ENCODE data around the gene ACTG2.
"Not testable (repeated sequence)": the region's sequence is repeated elsewhere in the genome, so short reads cannot be mapped to it uniquely, and the experiment has no call there.

ACTG2 gene

DNA sequence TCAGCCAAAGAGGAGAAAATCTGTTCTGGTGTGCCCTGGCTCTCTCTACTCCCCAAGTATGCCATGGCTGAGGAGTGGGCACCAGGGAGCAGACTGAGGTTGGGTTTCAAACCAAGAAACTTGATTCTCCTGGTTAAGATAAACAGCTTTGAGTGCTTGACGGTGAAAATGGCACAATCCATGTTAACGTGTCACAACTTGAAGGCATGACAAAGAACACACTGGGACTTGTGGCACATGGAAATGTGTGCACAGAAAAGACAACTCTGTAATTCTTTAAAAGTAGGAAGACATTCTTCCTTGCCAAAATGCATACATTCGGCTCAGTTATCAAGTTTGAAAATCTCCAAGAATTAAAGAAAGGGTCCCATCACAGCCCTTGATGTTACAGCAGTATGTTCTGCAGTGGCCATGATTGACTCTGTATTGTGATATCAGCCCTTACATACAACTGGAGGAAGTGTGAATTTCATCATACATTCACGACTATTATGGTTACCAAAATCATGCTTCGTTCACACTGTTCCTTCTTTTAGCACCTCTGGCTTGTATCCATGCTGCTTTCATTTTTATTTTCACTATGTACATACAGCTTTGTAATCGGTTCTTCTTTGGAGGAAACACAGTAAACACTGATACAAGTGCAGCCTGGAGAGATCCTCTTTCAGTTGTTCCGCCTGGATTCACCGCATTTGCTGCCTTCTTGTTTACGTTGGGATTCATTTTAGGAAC, 15.6 kb upstream of the ACTG2 start:
- Histone ChIP-seq H3K27me3 (ENCODE audit: control insufficient read depth, insufficient read depth, low read length) (no peaks in the 10 kb centered on the region), H3K4me3 (ENCODE audit: low read depth, low read length) (no peak overlapping the region), H3K9me3 (ENCODE audit: control insufficient read depth, insufficient read depth, low read length) (no peaks in the 10 kb centered on the region), H3K36me3 (ENCODE audit: control insufficient read depth, insufficient read depth, low read length) (no peaks in the 10 kb centered on the region), H3K4me1 (ENCODE audit: control insufficient read depth, insufficient read depth, low read length) (no peaks in the 10 kb centered on the region), H3K9ac (ENCODE audit: low read depth, low read length) (no peak overlapping the region)

DNA sequence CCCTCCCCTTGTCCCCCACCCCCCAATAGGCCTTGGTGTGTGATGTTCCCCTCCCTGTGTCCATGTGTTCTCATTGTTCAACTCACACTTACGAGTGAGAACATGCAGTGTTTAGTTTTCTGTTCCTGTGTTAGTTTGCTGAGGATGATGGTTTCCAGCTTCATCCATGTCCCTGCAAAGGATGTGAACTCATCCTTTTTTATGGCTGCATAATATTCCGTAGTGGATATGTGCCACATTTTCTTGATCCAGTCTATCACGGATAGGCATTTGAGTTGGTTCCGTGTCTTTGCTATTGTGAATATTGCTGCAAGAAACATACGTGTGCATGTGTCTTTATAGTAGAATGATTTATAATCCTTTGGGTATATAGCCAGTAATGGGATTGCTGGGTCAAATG, 14.8 kb upstream of the ACTG2 start:
- not testable (repeated sequence) for H3K27me3 ChIP-seq (ENCODE audit: control insufficient read depth, insufficient read depth, low read length); H3K36me3 ChIP-seq (ENCODE audit: control insufficient read depth, insufficient read depth, low read length); H3K4me1 ChIP-seq (ENCODE audit: control insufficient read depth, insufficient read depth, low read length); H3K9ac ChIP-seq (ENCODE audit: low read depth, low read length); H3K9me3 ChIP-seq (ENCODE audit: control insufficient read depth, insufficient read depth, low read length); H3K4me3 ChIP-seq (ENCODE audit: low read depth, low read length)

DNA sequence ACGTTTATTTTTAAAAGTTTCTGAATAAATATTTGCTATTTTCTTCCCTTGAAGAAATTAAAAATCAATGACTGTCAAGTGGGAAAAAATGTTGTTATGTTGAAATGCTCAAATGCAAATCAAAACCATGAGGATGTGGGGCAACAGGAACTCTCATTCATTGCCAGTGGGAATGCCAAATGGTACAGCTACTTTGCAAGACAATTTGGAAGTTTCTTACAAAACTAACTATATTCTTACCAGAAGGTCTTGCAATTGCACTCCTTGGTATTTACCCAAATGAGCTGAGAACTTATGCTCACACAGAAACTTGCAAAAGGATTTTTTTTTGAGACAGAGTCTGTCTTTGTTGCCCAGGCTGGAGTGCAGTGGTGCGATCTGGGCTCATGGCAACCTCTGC, 7.4 kb upstream of the ACTG2 start:
- Histone ChIP-seq H3K4me1 (ENCODE audit: control insufficient read depth, insufficient read depth, low read length) (no peaks in the 10 kb centered on the region), H3K9me3 (ENCODE audit: control insufficient read depth, insufficient read depth, low read length) (no peaks in the 10 kb centered on the region), H3K36me3 (ENCODE audit: control insufficient read depth, insufficient read depth, low read length) (no peaks in the 10 kb centered on the region), H3K4me3 (ENCODE audit: low read depth, low read length) (no peak overlapping the region), H3K9ac (ENCODE audit: low read depth, low read length) (no peak overlapping the region), H3K27me3 (ENCODE audit: control insufficient read depth, insufficient read depth, low read length) (no peaks in the 10 kb centered on the region)

DNA sequence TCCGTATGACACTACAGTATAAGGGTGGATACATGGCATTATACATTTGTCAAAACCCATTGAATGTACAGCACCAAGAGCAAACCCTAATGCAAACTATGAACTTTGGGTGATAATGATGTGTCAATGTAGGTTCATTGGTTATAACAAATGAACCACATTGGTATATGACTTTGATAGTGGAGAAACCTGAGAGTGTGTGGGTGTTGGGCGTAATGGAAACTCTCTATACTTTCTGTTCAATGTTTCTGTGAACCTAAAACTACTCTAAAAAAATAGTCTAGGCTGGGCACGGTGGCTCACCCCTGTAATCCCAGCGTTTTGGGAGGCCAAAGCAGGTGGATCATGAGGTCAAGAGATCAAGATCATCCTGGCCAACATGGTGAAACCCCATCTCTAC, 6.5 kb upstream of the ACTG2 start:
- Histone ChIP-seq H3K4me1 (ENCODE audit: control insufficient read depth, insufficient read depth, low read length) (no peaks in the 10 kb centered on the region), H3K36me3 (ENCODE audit: control insufficient read depth, insufficient read depth, low read length) (no peaks in the 10 kb centered on the region), H3K4me3 (ENCODE audit: low read depth, low read length) (no peak overlapping the region), H3K9ac (ENCODE audit: low read depth, low read length) (no peak overlapping the region), H3K9me3 (ENCODE audit: control insufficient read depth, insufficient read depth, low read length) (no peaks in the 10 kb centered on the region), H3K27me3 (ENCODE audit: control insufficient read depth, insufficient read depth, low read length) (no peaks in the 10 kb centered on the region)

DNA sequence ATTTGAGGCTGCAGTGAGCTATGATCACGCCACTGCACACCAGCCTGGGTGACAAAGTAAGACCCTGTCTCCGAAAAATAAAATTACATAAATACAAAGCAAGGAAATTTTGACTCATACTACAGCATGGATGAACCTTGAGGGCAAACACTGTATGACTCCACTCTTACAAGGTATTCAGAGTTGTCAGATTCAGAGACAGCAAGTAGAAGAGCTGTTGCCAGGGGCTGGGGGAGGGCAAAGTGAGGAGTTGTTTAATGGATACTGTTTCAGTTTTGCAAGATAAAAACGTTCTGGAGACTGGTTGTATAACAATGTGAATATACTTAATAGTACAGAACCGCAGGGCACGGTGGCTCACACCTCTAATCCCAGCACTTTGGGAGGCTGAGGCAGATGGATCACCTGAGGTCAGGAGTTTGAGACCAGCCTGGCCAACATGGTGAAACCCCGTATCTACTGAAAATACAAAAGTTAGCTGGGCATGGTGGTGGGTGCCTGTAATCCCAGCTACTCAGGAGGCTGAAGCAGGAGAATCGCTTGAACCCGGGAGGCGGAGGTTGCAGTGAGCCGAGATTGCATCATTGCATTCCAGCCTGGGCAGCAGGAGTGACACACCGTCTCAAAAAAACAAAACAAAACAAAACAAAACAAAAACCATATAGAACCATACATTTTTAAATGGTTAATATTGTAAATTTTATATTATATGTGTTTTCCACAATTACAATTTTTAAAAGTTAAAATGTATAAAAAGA, 5.0 kb upstream of the ACTG2 start:
- not testable (repeated sequence) for H3K4me3 ChIP-seq (ENCODE audit: low read depth, low read length); H3K36me3 ChIP-seq (ENCODE audit: control insufficient read depth, insufficient read depth, low read length); H3K9ac ChIP-seq (ENCODE audit: low read depth, low read length); H3K4me1 ChIP-seq (ENCODE audit: control insufficient read depth, insufficient read depth, low read length); H3K27me3 ChIP-seq (ENCODE audit: control insufficient read depth, insufficient read depth, low read length); H3K9me3 ChIP-seq (ENCODE audit: control insufficient read depth, insufficient read depth, low read length)

DNA sequence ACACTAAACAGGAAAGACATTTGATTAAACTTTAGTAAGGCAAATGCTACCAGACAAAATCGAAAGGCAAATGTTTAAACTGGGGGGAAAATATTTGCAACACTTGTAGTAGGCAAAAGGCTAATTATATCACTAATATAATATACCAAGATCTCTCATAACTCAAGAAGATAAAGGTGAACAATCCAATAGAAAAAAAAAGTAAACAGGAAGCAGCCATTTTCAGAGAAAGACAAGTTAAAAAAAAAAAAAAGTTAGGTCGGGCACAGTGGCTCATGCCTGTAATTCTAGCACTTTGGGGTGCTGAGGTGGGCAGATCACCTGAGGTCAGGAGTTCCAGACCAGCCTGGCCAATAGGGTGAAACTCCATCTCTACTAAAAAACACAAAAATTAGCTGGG, 4.4 kb upstream of the ACTG2 start:
- no peaks in the 10 kb centered on the region for H3K27me3 ChIP-seq (ENCODE audit: control insufficient read depth, insufficient read depth, low read length)
- peaks cover 4% of the 10 kb centered on the region for H3K4me1 ChIP-seq (ENCODE audit: control insufficient read depth, insufficient read depth, low read length)
- H3K9ac ChIP-seq (ENCODE audit: low read depth, low read length), result no peak overlapping the region
- H3K4me3 ChIP-seq (ENCODE audit: low read depth, low read length), result no peak overlapping the region
- no peaks in the 10 kb centered on the region for H3K9me3 ChIP-seq (ENCODE audit: control insufficient read depth, insufficient read depth, low read length)
- H3K36me3 ChIP-seq (ENCODE audit: control insufficient read depth, insufficient read depth, low read length), result no peaks in the 10 kb centered on the region

DNA sequence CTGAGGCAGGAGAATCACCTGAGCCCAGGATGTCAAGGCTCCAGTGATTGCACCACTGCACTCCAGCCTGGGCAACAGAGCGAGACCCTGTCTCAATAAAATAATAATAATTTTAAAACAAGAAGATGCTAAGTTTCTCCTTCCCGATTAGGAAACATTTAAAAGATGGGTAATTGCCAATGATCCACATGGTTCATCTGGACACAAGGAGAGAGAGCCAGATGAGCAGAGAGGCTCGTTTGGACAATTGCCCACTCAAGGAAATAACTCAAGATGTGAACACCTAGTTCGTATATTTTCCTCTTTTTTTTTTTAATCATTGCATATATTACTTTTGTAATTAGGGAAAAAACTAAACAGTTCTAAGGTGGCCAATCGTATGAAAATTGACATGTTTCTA, 3.6 kb upstream of the ACTG2 start:
- no peaks in the 10 kb centered on the region for H3K9me3 ChIP-seq (ENCODE audit: control insufficient read depth, insufficient read depth, low read length)

DNA sequence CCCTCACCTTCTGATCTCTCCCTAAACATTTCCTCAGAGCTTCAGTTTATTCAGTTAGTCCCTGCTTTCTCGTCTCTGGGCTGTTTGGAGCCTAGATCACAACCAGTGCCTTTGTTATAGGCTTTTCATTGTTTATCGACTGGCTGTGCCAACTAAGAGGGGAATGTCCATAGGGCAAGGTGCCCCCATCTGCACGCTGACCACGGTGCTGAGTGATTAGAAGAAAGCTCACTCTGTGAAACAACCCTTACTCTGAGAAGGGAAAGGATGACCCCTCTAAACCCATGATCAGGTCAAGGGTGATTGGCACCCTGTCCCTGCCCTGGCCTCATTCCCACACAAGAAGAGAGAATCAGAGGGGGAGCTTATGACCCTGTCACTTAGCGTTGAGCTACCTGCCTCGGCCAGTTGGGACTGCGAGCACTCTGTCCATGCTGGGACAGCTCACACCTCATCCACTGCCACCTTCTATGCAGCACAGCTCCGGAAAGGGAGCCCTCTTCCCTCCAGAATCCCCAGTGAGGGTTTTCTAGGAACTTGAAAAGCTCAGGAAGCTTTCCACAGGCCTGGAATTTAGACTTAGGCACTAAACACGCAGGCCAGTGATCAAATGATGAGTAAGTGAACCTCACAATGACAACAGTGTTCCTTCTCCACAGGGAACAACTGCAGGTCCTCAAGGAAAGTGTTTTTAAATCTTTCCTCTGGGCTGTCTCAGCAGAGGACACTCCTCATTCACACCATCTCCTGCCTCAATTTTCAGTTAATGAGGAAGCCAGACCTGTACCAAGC, 2.3 kb upstream of the ACTG2 start:
- H3K27me3 ChIP-seq (ENCODE audit: control insufficient read depth, insufficient read depth, low read length), result no peaks in the 10 kb centered on the region
- H3K9me3 ChIP-seq (ENCODE audit: control insufficient read depth, insufficient read depth, low read length), result no peaks in the 10 kb centered on the region
- no peak overlapping the region for H3K4me3 ChIP-seq (ENCODE audit: low read depth, low read length)
- peaks cover 4% of the 10 kb centered on the region for H3K4me1 ChIP-seq (ENCODE audit: control insufficient read depth, insufficient read depth, low read length)
- no peaks in the 10 kb centered on the region for H3K36me3 ChIP-seq (ENCODE audit: control insufficient read depth, insufficient read depth, low read length)
- H3K9ac ChIP-seq (ENCODE audit: low read depth, low read length), result no peak overlapping the region

More for the DNA sequence above, 3.6 kb upstream of the ACTG2 start:
- no peaks in the 10 kb centered on the region for H3K27me3 ChIP-seq (ENCODE audit: control insufficient read depth, insufficient read depth, low read length)
- H3K4me1 ChIP-seq (ENCODE audit: control insufficient read depth, insufficient read depth, low read length), result peaks cover 4% of the 10 kb centered on the region
- no peak overlapping the region for H3K4me3 ChIP-seq (ENCODE audit: low read depth, low read length)
- H3K36me3 ChIP-seq (ENCODE audit: control insufficient read depth, insufficient read depth, low read length), result no peaks in the 10 kb centered on the region
- no peak overlapping the region for H3K9ac ChIP-seq (ENCODE audit: low read depth, low read length)

DNA sequence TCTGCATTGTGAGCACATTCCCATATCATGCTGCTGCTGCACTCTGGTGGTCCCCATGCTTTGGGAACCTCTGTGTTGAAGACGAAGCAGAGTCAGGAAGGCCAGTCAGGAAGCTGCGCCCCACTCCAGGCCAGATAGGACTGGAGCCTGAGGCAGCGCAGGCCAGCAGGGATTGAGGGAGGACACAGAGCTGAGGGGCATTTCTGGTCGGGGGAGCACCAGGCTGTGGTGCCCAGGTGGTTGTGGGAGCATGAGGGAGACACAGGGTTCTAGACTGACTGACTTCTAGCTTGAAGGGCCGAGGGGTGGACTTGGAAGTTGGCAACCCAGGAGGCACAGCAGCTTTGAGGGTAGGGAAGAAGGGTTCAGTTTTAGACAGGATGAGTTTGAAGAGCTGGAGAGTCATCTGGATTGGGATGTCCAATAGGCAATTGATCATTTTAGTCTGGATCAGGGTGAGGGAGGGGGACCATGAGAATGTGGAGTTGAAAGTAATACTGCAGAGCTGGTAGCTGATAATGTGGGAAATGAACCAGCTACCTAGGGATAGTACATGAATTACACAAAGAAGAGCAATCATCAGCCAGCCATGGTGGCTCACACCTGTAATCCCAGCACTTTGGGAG, 1.4 kb upstream of the ACTG2 start:
- Histone ChIP-seq H3K4me1 (ENCODE audit: control insufficient read depth, insufficient read depth, low read length) (peaks cover 4% of the 10 kb centered on the region), H3K36me3 (ENCODE audit: control insufficient read depth, insufficient read depth, low read length) (no peaks in the 10 kb centered on the region)

DNA sequence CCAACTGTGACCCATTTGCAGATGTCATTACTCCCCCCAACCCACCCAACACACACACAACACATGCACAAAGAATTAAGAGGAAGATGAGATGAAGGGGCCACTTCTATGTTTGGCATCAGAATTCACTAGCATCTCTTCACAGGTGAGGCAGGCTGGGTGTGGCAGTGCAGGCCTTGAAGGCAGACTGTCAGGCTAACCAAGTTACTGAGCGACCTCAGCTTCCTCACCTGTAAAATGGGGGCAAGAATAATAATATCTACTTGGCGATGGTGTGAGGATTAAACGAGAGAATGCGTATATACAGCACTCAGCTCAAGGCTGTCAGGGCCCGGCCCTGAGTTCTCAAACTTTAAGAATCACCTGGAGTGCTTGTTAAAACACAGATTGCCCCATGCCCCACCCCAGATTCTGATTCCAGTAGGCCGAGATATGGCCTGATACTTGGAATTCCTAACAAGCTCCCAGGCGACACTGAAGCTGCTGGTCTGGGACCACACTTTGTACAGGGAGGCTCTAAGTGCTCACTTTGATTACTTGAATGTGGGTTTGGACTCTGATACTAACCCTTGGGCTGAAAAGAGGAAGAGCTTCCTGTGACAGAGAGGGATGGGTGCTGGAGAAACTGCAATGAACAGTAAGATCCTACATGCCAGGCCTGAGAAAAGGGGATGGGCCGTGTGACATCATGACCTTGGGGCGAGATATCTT, 1.1 kb downstream of the ACTG2 start:
- no peaks in the 10 kb centered on the region for H3K36me3 ChIP-seq (ENCODE audit: control insufficient read depth, insufficient read depth, low read length)
- H3K9ac ChIP-seq (ENCODE audit: low read depth, low read length), result no peak overlapping the region
- H3K9me3 ChIP-seq (ENCODE audit: control insufficient read depth, insufficient read depth, low read length), result no peaks in the 10 kb centered on the region
- H3K4me1 ChIP-seq (ENCODE audit: control insufficient read depth, insufficient read depth, low read length), result peaks cover 4% of the 10 kb centered on the region
- H3K4me3 ChIP-seq (ENCODE audit: low read depth, low read length), result no peak overlapping the region
- H3K27me3 ChIP-seq (ENCODE audit: control insufficient read depth, insufficient read depth, low read length), result no peaks in the 10 kb centered on the region

More for the DNA sequence above, 1.4 kb upstream of the ACTG2 start:
- Histone ChIP-seq H3K9ac (ENCODE audit: low read depth, low read length) (no peak overlapping the region), H3K27me3 (ENCODE audit: control insufficient read depth, insufficient read depth, low read length) (no peaks in the 10 kb centered on the region), H3K4me3 (ENCODE audit: low read depth, low read length) (no peak overlapping the region), H3K9me3 (ENCODE audit: control insufficient read depth, insufficient read depth, low read length) (no peaks in the 10 kb centered on the region)

DNA sequence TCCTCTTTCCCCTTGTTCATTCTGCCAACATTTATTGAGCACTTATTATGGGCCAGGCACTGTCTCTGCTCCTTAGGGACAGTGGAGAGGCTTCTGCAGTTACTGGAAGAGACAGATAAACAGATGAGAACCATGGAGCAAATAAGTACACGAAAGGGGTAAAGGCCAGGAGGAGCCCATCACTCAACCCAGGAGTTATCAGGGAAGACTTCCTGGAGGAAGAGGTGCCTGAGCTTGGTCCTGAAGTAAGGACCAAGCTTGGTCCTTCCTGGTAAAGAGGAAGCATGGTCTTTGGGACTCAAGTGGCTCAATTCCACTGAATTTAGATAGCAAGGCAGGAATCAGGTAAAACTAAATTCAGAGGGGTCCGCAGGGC, 1.7 kb downstream of the ACTG2 start:
- no peaks in the 10 kb centered on the region for H3K27me3 ChIP-seq (ENCODE audit: control insufficient read depth, insufficient read depth, low read length)
- no peak overlapping the region for H3K4me3 ChIP-seq (ENCODE audit: low read depth, low read length)
- no peaks in the 10 kb centered on the region for H3K9me3 ChIP-seq (ENCODE audit: control insufficient read depth, insufficient read depth, low read length)
- H3K4me1 ChIP-seq (ENCODE audit: control insufficient read depth, insufficient read depth, low read length), result peaks cover 4% of the 10 kb centered on the region
- no peaks in the 10 kb centered on the region for H3K36me3 ChIP-seq (ENCODE audit: control insufficient read depth, insufficient read depth, low read length)
- no peak overlapping the region for H3K9ac ChIP-seq (ENCODE audit: low read depth, low read length)
